Mucosa of descending colon (tissue), 3 donors: ENCODE measurements around the gene FOXP1. TPM values are rescaled to one million over a fixed set of nuclear protein-coding genes. Genes with fewer than 3 reads are reported as not detected.

Source experiments
- ATAC-seq: fragments of 200-7000 bp; cut with Tn5 transposase; one replicate; pipeline ENCODE4 v1.9.1; 2020; ENCODE audit warnings: mild to moderate bottlenecking, moderate library complexity
- DNase-seq, 3 donors: peaks; one replicate each; pipeline ENCODE4 v3.0.0-alpha.2; 2020
- H3K36me3 ChIP-seq: fragments of 200-600 bp; one replicate; pipeline ENCODE4 v1.8.0; 2021; ENCODE audit warnings: low read depth, mild to moderate bottlenecking
- H3K4me1 ChIP-seq: fragments of 200-600 bp; one replicate; pipeline ENCODE4 v1.8.0; 2021; ENCODE audit warnings: low read depth, mild to moderate bottlenecking
- H3K4me3 ChIP-seq: fragments of 200-600 bp; one replicate; pipeline ENCODE4 v1.8.0; 2021; ENCODE audit warnings: mild to moderate bottlenecking
- H3K9me3 ChIP-seq: fragments of 200-600 bp; one replicate; pipeline ENCODE4 v1.8.0; 2021; ENCODE audit warnings: mild to moderate bottlenecking
- CTCF ChIP-seq: fragments of 200-600 bp; IDR thresholded peaks from one replicate; pipeline ENCODE4 v1.8.0; 2022; ENCODE audit warnings: antibody characterized with exemption, mild to moderate bottlenecking
- intact Hi-C, 2 donors: fragments of 100-400 bp; cut with DNase I in 1 of 2; cut with micrococcal nuclease in 1 of 2; formaldehyde crosslinking; loops; one replicate each; pipeline versions ENCODE4 v1.11.0 to v1.11.1; 2022; cut with DNase I, micrococcal nuclease
- total RNA-seq, 3 donors: library from RNA; stranded (reverse); fragmentation: NEBNext Ultra II Directional in 2 of 3; extraction: Animal tissue kit (Norgen Biotek cat#: 25700) in 2 of 3; gene quantifications; one replicate each; pipeline versions ENCODE4 v1.2.1 to v1.2.4, GENCODE V29; 2021 to 2023
- donor health status: DM: no; HTN: no; CAD: no; lungs with moderate emphysema.
- donor health status: DM: no; HTN: no; CAD: no.
- donor health status: DM: no; HTN: yes; CAD: no.

Gene FOXP1
- total RNA-seq, 3 donors from 2014 or later = 133 to 217 (median 214) TPM

DNA sequence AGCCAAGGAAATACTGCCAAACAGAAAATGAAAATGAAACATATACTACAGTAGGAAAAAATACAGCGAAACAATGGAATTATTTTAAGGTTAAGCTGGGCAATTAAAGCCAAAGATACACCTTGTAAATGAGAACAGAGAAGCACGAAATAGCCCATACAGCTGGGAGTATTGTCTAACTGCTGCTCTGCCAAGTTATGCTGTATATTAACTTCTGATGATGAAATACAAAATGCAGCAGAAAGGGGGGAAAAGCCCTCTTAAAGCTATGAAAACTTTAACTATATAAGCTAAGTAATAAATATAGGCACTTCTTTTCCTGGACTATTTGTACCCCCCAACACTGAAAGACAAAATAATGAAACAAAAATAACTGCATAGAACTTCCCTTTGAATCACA, 449.0 kb downstream of the FOXP1 start:
- intact Hi-C loops = no loop called here
- ATAC-seq = peak; percentile 18
- H3K4me1 ChIP-seq = peaks cover 35% of the 10 kb centered on the region

DNA sequence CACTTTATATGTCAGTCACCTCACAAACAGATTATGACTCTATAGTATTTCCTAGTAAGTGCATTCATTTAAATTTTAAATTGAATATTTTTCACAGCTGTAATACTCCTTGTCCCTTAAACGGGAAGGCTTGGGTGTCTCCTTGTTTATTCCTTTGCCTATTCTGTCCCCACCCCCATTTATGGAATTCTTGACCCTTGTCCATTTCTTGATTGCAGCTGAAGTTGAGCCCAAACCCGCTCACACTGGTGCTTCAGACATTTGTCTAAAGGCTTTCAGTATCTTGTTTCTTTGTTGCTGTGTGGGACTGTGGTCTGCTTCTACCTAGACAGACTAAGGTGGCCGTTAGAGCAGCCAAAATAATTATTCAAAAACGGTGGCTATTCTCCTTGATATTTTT, 449.7 kb downstream of the FOXP1 start:
- DNase-seq (no peak), ATAC-seq (peak; percentile 12)
- no peaks in the 10 kb centered on the region for H3K9me3 ChIP-seq
- H3K4me3 ChIP-seq = no peak overlapping the region
- peaks cover 38% of the 10 kb centered on the region for H3K4me1 ChIP-seq
- TF ChIP-seq CTCF = no peak
- H3K36me3 ChIP-seq = no peaks in the 10 kb centered on the region
- intact Hi-C loops = no loop called here

More for the DNA sequence above, 449.0 kb downstream of the FOXP1 start:
- TF ChIP-seq CTCF = no peak
- Histone ChIP-seq H3K4me3 (no peak overlapping the region), H3K36me3 (no peaks in the 10 kb centered on the region), H3K9me3 (no peaks in the 10 kb centered on the region)
- DNase-seq = no peak

DNA sequence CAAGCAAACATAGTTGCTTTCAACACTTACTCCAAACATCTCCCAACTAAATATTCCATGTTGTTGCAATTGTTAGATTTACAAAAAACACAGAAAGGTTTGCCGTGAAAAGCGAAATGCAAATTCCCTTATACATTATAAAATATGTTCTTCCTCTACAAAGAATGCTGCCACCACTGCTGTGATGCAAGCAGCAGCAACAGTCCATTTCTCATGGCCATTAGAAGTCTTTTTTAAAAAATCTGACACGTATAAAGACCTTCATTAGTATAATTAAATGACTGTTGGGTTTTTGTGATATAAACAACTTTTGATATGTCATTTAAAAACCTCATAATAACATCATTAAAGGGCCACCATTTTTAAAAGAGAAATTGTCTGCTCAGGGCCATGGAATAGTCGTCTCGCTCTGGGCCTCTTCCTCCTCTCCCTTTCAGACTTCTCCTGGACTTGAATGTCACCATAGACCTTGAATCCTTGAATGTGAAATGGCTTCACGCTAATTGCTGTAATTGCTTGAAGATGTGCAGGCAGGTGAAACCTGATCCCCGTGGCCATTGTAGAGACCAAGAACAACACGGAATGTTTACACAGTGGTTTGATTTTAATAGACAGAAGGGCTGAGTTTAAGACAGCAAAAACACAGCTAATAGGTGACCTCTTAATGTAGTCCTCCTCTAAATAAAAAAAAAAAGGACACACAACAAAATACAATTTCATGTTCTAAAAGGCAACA, 450.4 kb downstream of the FOXP1 start:
- peak; percentile 1 for ATAC-seq
- intact Hi-C loops = no loop called here
- DNase-seq = no peak
- TF ChIP-seq CTCF = no peak
- Histone ChIP-seq H3K36me3 (no peaks in the 10 kb centered on the region), H3K4me3 (no peak overlapping the region), H3K9me3 (no peaks in the 10 kb centered on the region), H3K4me1 (peaks cover 45% of the 10 kb centered on the region)

- no peak for TF ChIP-seq CTCF
- H3K9me3 ChIP-seq = no peaks in the 10 kb centered on the region
- H3K36me3 ChIP-seq = no peaks in the 10 kb centered on the region
- no peak for DNase-seq
- H3K4me3 ChIP-seq = no peak overlapping the region
- H3K4me1 ChIP-seq = peaks cover 60% of the 10 kb centered on the region
- intact Hi-C loops = no loop called here
- ATAC-seq = peak; percentile 16
Measured at GRCh38 chr3:71131375-71132314, 451.9 kb downstream of the FOXP1 start.

GRCh38 chr3:71130471-71131374, 452.8 kb downstream of the FOXP1 start:
- ATAC-seq (peak; percentile 78), DNase-seq (peak; percentile 62 to 86 (median 73))
- no peaks in the 10 kb centered on the region for H3K9me3 ChIP-seq
- no peak for TF ChIP-seq CTCF
- peaks cover 59% of the 10 kb centered on the region for H3K4me1 ChIP-seq
- H3K4me3 ChIP-seq = peak overlapping the region; percentile 22
- intact Hi-C loops = no loop called here
- H3K36me3 ChIP-seq = no peaks in the 10 kb centered on the region
